GM18502 (cell line): Measurements from ENCODE around the gene PRKCSH.

Experiments
- ATAC-seq: cut with Tn5 transposase; IDR thresholded peaks from one replicate; pipeline ENCODE4 v1.9.1; 2021; ENCODE audit warnings: mild to moderate bottlenecking; ENCODE audit not compliant: unreplicated experiment, poor library complexity

Gene PRKCSH

GRCh38 chr19:11495481-11495880, 60.0 kb downstream of the PRKCSH start:
- ATAC-seq, result no peak

- no peak for ATAC-seq
These were observed 60.5 kb downstream of the PRKCSH start for GRCh38 chr19:11495885-11496284.

GRCh38 chr19:11496391-11497163, 61.1 kb downstream of the PRKCSH start:
- no peak for ATAC-seq

GRCh38 chr19:11499220-11499726, 63.8 kb downstream of the PRKCSH start:
- ATAC-seq, result no peak

GRCh38 chr19:11499890-11500420, 64.5 kb downstream of the PRKCSH start:
- no peak for ATAC-seq
